GM21528 (cell line): ENCODE measurements around the gene CD300H.
"Not testable (repeated sequence)": the region's sequence is repeated elsewhere in the genome, so short reads cannot be mapped to it uniquely, and the experiment has no call there.

Experiments
- ATAC-seq: cut with Tn5 transposase; IDR thresholded peaks from one replicate; pipeline ENCODE4 v1.9.1; 2021; ENCODE audit warnings: mild to moderate bottlenecking, moderate library complexity; ENCODE audit not compliant: unreplicated experiment, low FRiP score

Gene CD300H

GRCh38 chr17:74528491-74529199 lies 38.7 kb downstream of the CD300H start:
- ATAC-seq = no peak

- ATAC-seq = no peak
Observed at GRCh38 chr17:74527756-74528155, 39.6 kb downstream of the CD300H start.

- no peak for ATAC-seq
Observed at GRCh38 chr17:74527081-74527480, 40.2 kb downstream of the CD300H start.

GRCh38 chr17:74526681-74527080 lies 40.6 kb downstream of the CD300H start:
- ATAC-seq = no peak

- ATAC-seq = no peak
Observed at GRCh38 chr17:74525781-74526288, 41.5 kb downstream of the CD300H start.

GRCh38 chr17:74525465-74525725 lies 41.9 kb downstream of the CD300H start:
- ATAC-seq = no peak

GRCh38 chr17:74524653-74525464 lies 42.5 kb downstream of the CD300H start:
- ATAC-seq = no peak

GRCh38 chr17:74523308-74523707 lies 44.0 kb downstream of the CD300H start:
- no peak for ATAC-seq

GRCh38 chr17:74522381-74523105 lies 44.8 kb downstream of the CD300H start:
- ATAC-seq = no peak

GRCh38 chr17:74521701-74522201 lies 45.6 kb downstream of the CD300H start:
- ATAC-seq = no peak

GRCh38 chr17:74520790-74521480 lies 46.4 kb downstream of the CD300H start:
- ATAC-seq = no peak

GRCh38 chr17:74520016-74520434 lies 47.3 kb downstream of the CD300H start:
- no peak for ATAC-seq

- ATAC-seq = not testable (repeated sequence)
Observed at GRCh38 chr17:74518413-74518981, 48.8 kb downstream of the CD300H start.

GRCh38 chr17:74516561-74517328 lies 50.6 kb downstream of the CD300H start:
- ATAC-seq = no peak

GRCh38 chr17:74515941-74516340 lies 51.4 kb downstream of the CD300H start:
- no peak for ATAC-seq

- no peak for ATAC-seq
Observed at GRCh38 chr17:74514632-74515334, 52.5 kb downstream of the CD300H start.

GRCh38 chr17:74513987-74514631 lies 53.2 kb downstream of the CD300H start:
- ATAC-seq = no peak

- ATAC-seq = peak; percentile 41
Observed at GRCh38 chr17:74512624-74513091, 54.7 kb downstream of the CD300H start.
